Measurements from ENCODE around the gene AKAP13. TPM values are rescaled to one million over a fixed set of nuclear protein-coding genes. Genes with fewer than 3 reads are reported as not detected.

Gene AKAP13
- total and polyA plus RNA-seq, 2 of the 8 experiments (the other 6 are each of a cell fraction or from before 2014, with no cell fraction given): 14.0 to 46.2 TPM

DNA sequence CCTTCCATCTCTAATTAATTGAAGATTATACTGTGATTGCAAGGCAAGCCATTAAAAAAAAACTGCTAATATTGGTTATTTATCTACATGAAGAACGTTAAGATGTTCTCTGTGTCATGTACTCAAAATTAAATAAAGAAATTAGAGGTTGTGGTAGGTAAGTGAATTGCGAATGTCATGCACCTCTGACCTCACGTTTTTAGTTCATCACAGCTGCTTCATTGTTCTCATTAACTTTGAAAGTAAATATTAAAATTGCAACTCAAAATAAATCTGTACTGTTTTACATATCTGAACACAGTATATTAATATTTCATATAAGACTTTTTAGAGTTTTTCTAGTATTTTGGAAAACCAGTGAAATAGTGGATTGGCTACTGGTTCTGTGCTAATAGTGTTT lies 320.4 kb downstream of the AKAP13 start:
- Histone ChIP-seq H2BK120ac (replicated peaks; ENCODE audit: low read depth, low read length) (no peak overlapping the region), H2BK12ac (ENCODE audit: low read depth, low read length) (no peak overlapping the region), H4K91ac (replicated peaks; ENCODE audit: insufficient read length, low read length) (no peak overlapping the region), H3K36me3 (ENCODE audit: control insufficient read depth in 2 of 4, insufficient read depth in 4 of 4, low read length in 3 of 4) (peaks cover 0 to 4% (median under 1%) of the 10 kb centered on the region in 4 experiments; a peak in 3 of 8 replicates), H3K56ac (replicated peaks; ENCODE audit: insufficient read length, low read depth, low read length) (no peak overlapping the region), H3K23me2 (ENCODE audit: low read depth, low read length) (no peaks in the 10 kb centered on the region), H2BK15ac (ENCODE audit: low read length) (no peak overlapping the region), H3K4me1 (replicated peaks in 1 of 4; ENCODE audit: control insufficient read depth in 3 of 4, insufficient read depth in 4 of 4, low read length in 3 of 4) (peaks cover 0 to 5% (median 0%) of the 10 kb centered on the region in 4 experiments; a peak in 3 of 7 replicates), H2AFZ (ENCODE audit: low read length) (no peak overlapping the region), H4K5ac (ENCODE audit: insufficient read length, low read depth, low read length) (no peak overlapping the region), H3K27me3 (replicated peaks in 1 of 4; ENCODE audit: control insufficient read depth in 3 of 4, extremely low read depth in 1 of 4, insufficient read depth in 3 of 4, low read length in 3 of 4) (no peaks in the 10 kb centered on the region), H3K23ac (ENCODE audit: insufficient read length) (no peak overlapping the region), H2BK5ac (ENCODE audit: low read depth, low read length) (no peak overlapping the region), H3K4ac (replicated peaks; ENCODE audit: insufficient read length, low read depth, low read length) (no peak overlapping the region), H3K27ac (ENCODE audit: low read depth, low read length) (no peak overlapping the region), H3K9ac (replicated peaks in 1 of 4; ENCODE audit: extremely low read depth in 1 of 4, low read depth in 3 of 4, low read length in 3 of 4) (no peak overlapping the region), H4K20me1 (replicated peaks in 1 of 2; ENCODE audit: control insufficient read depth in 1 of 2, insufficient read depth in 2 of 2, low read length in 2 of 2) (peaks cover 0 to 2% of the 10 kb centered on the region in 2 experiments), H4K8ac (ENCODE audit: extremely low read depth, insufficient read depth, low read length) (no peak overlapping the region), H3K4me3 (ENCODE audit: extremely low read depth in 1 of 4, insufficient read depth in 2 of 4, low read depth in 3 of 4, low read length in 4 of 4) (no peak overlapping the region), H3K79me1 (ENCODE audit: low read depth, low read length) (no peaks in the 10 kb centered on the region), H3K4me2 (ENCODE audit: insufficient read depth in 1 of 2, low read depth in 2 of 2, low read length in 2 of 2) (no peak overlapping the region), H3K9me3 (ENCODE audit: insufficient read depth in 2 of 2, low read depth in 1 of 2, low read length in 1 of 2) (no peaks in the 10 kb centered on the region), H2BK20ac (ENCODE audit: low read length) (no peak overlapping the region), H3K18ac (ENCODE audit: extremely low read depth, low read length) (no peak overlapping the region), H3K79me2 (ENCODE audit: control insufficient read depth in 1 of 2, insufficient read depth in 2 of 2, low read length in 2 of 2) (no peaks in the 10 kb centered on the region), H3K14ac (ENCODE audit: insufficient read length) (no peak overlapping the region), H2AK5ac (ENCODE audit: low read depth, low read length) (no peak overlapping the region)
- CTCF ChIA-PET (ENCODE audit: partially characterized antibody): no interaction called here
- no peak for DNase-seq (ENCODE audit: low read depth in 1 of 2, low spot score in 2 of 2)
- FAIRE-seq: no peak
- POLR2A ChIA-PET (ENCODE audit: partially characterized antibody): no interaction called here
- 85% methylated on average over 3 of the region's 3 CpGs; no CpG with 5 or more reads in 1 of the 2 experiments for WGBS, 2 experiments (ENCODE audit: extremely low coverage in 1 of 2, insufficient coverage in 1 of 2, insufficient read length in 1 of 2, insufficient replicate concordance in 2 of 2, low coverage in 1 of 2, low lambda C conversion rate in 2 of 2, missing lambda C conversion rate in 1 of 2)
- no peak for TF ChIP-seq NANOG (IDR thresholded peaks at IDR 0.05; ENCODE audit: insufficient read depth, low read depth, low read length, poor library complexity, severe bottlenecking)

Data from H1 (cell line).